ENCODE results near the gene ZDHHC14.

DNA sequence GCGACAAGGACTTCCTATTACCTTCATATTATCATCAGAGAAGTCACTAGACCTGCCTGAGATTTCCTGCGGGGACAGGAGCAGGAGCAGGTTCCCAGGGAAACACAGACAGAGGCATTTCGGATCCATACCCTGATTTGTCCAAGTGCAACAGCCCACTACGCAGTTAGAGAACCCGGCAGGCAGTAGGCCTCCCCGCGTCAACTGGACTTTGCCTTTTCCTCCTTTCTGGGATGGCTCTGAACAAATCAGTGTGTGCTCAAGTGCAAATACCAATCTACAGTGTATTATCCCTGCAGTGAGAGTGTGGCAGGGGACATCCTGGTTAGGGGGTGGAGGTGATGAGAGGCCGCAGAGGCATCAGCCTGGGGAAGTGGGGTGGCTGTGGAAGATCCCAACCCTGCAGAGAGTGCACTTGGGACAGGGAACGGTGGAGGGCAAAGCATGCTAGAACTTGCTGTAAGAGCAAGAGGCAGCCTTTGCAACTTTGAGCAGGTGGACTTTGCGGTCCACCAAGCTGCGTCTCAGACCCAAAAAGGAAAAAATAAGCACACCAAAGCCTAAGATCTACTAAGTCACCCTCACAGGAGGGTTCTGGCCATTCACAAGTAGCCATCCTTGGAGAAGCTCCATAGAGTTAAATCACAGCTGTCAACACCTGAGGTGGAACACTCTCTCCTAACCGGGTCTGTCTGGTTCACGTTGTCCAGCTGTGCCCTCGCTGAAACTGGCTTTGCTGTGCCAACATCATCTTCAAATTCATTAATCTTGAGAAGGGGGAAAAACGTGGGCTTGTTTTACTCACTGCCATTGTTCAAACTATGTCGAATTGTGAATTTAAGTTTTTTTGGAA lies 159.1 kb downstream of the ZDHHC14 start:
- TF ChIP-seq CTCF (IDR thresholded peaks at IDR 0.05) (no peak), POLR2A (IDR thresholded peaks at IDR 0.05) (no peak)

All from ovary (tissue), 3 donors.